T-helper 17 cell (primary cell): ENCODE measurements around the gene FBXO22. TPM values are rescaled to one million over a fixed set of nuclear protein-coding genes. Genes with fewer than 3 reads are reported as not detected.
A peak's percentile ranks its signal among the peaks of the same experiment; 100 is the strongest.
"Not testable (repeated sequence)": the region's sequence is repeated elsewhere in the genome, so short reads cannot be mapped to it uniquely, and the experiment has no call there.

Experiments
- ATAC-seq: fragments of 150-1000 bp; cut with Tn5 transposase; 2 replicates; pipeline ENCODE4 v1.10.0; 2021; ENCODE audit warnings: mild to moderate bottlenecking, moderate library complexity
- DNase-seq, 3 donors: peaks; one replicate each; pipeline versions ENCODE4 v3.0.0 to v3.0.0-alpha.2; 2020 to 2021
- H3K9me3 ChIP-seq: one replicate; pipeline ENCODE4 v1.7.0; 2013; ENCODE audit warnings: low read length, mild to moderate bottlenecking; ENCODE audit not compliant: control insufficient read depth, poor library complexity, severe bottlenecking
- H3K27ac Mint-ChIP-seq: one replicate; pipeline ENCODE4 v1.8.0; 2022; ENCODE audit warnings: mild to moderate bottlenecking, moderate library complexity, mixed read lengths
- H3K27me3 Mint-ChIP-seq: one replicate; pipeline ENCODE4 v1.8.0; 2022; ENCODE audit warnings: mixed read lengths
- H3K36me3 Mint-ChIP-seq: one replicate; pipeline ENCODE4 v1.8.0; 2022; ENCODE audit warnings: low read depth, mixed read lengths
- H3K4me1 Mint-ChIP-seq: one replicate; pipeline ENCODE4 v1.8.0; 2022; ENCODE audit warnings: mild to moderate bottlenecking, mixed read lengths
- H3K4me3 Mint-ChIP-seq: one replicate; pipeline ENCODE4 v1.8.0; 2022; ENCODE audit warnings: mild to moderate bottlenecking, moderate library complexity, mixed read lengths
- total RNA-seq, 4 donors: library from RNA in 2 of 4; stranded (reverse) in 2 of 4; gene quantifications; one replicate each; pipeline ENCODE4 v1.2.3 and lab custom pipeline; 2022 to 2026

FBXO22 gene
- total RNA-seq, 2 donors from 2014 or later = 7.1 to 9.0 TPM

DNA sequence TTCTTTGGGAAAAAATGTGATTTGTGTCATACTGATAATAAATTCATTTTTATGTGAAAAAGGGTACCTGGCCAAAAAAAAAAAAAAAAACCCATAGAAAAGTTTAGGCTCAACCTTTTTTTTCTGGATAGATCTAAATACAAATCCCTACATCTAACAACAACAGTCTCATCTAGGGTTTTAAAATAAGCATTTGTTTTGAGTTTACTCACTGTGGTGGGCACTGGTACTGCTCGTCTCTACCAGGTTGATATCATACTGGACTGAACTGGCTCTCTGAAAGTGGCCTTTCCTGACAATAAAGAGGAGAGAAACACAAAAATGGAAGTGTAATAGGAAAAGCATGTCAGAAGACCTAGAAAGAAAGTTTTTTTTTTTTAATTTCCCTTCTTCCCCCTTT lies 52.0 kb downstream of the FBXO22 start:
- ATAC-seq (no peak), DNase-seq (no peak)
- no peak overlapping the region for H3K4me3 Mint-ChIP-seq
- H3K27me3 Mint-ChIP-seq = peaks cover 58% of the 10 kb centered on the region
- H3K27ac Mint-ChIP-seq = no peak overlapping the region
- H3K4me1 Mint-ChIP-seq = peaks cover 5% of the 10 kb centered on the region
- H3K9me3 ChIP-seq = no peaks in the 10 kb centered on the region
- H3K36me3 Mint-ChIP-seq = no peaks in the 10 kb centered on the region

DNA sequence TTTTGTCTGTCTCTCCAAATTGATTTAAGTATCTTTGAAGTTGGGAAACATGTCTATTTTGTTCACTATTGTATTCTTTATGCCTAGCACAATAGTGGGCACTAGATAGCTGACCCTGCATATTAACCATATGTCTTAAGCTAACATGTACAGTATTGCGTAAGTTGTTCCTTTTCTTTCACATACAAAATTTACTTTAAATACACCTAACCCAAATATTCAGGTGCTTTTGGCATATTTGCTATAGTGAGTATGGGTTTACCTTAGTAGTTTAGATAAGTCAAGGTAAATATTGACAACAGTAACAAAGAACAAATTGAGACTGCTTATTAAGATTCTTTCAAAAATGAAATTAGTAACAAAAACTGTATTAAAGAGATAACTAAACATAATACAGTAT lies 57.7 kb downstream of the FBXO22 start:
- no peaks in the 10 kb centered on the region for H3K9me3 ChIP-seq
- no peak for ATAC-seq
- H3K27me3 Mint-ChIP-seq = peaks cover 25% of the 10 kb centered on the region
- no peaks in the 10 kb centered on the region for H3K4me1 Mint-ChIP-seq
- H3K36me3 Mint-ChIP-seq = no peaks in the 10 kb centered on the region
- H3K27ac Mint-ChIP-seq = no peak overlapping the region
- no peak overlapping the region for H3K4me3 Mint-ChIP-seq
- no peak for DNase-seq

DNA sequence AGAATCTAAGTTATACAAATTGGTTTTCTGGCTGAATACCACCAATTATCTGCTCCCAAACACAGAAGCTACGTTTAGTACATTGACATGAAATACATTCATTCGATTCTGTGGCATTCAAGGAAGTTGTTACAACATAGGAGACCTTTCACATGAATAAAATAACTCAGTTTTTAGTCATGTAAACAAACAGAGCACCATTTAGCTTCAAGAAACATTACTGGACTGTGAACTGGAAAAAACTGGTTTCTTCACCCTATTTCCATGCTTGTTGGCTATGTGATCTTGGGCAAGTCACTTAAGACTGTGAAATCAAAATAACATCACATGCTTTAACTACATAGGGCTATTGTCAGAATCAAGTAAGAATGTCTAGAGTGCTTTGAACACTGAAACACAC lies 62.4 kb downstream of the FBXO22 start:
- Mint-ChIP-seq H3K36me3 (no peaks in the 10 kb centered on the region), H3K4me3 (no peak overlapping the region), H3K27me3 (peaks cover 6% of the 10 kb centered on the region), H3K27ac (no peak overlapping the region), H3K4me1 (no peaks in the 10 kb centered on the region)
- no peaks in the 10 kb centered on the region for H3K9me3 ChIP-seq
- no peak for DNase-seq
- no peak for ATAC-seq

DNA sequence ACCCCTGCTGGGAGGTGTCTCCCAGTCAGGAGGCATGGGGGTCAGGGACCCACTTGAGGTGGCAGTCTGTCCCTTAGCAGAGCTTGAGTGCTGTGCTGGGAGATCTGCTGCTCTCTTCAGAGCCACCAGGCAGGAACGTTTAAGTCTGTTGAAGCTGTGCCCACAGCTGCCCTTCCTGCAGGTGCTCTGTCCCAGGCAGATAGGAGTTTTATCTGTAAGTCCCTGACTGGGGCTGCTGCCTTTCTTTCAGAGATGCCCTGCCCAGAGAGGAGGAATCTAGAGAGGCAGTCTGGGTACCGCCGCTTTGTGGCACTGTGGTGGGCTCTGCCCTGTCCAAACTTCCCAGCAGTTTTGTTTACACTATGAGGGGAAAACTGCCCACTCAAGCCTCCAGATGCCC lies 73.1 kb downstream of the FBXO22 start:
- peaks cover 41% of the 10 kb centered on the region for H3K27me3 Mint-ChIP-seq
- not testable (repeated sequence) for H3K36me3 Mint-ChIP-seq, H3K4me1 Mint-ChIP-seq, ATAC-seq, H3K27ac Mint-ChIP-seq, H3K9me3 ChIP-seq, H3K4me3 Mint-ChIP-seq, DNase-seq

DNA sequence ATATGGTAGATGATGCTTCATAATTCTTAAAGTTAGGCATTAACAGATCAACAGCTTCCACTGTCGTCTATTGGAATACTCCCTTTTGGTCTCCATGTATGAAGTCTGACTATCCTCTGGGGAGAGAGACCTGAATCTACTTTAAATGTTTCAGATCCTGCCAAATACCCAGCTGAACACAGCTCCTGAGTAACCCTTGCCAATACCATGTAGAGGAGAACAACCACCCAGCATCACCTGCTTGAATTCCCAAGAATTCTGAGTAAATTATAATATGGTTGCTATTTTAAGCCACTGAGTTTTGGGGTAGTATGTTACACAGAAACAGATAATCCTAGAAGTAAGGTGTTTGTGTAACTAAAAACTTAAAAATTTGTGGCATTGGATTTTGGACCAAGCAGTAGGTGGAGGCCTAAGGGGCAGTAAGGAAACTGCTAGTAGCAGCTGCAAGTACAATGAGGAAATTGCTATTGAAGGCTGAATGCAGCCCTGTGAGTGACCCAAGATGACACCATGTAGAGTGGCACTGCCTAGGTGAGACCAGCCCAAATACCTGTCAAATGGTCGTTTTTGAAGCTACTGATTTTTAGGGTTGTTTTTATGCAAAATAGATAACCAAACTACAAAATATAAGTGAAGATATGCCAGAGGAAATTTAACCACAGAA lies 77.6 kb downstream of the FBXO22 start:
- ATAC-seq (no peak), DNase-seq (no peak)
- Mint-ChIP-seq H3K4me3 (no peak overlapping the region), H3K27ac (no peak overlapping the region), H3K27me3 (peaks cover 49% of the 10 kb centered on the region), H3K36me3 (peaks cover 5% of the 10 kb centered on the region), H3K4me1 (peaks cover 3% of the 10 kb centered on the region)
- H3K9me3 ChIP-seq = no peaks in the 10 kb centered on the region

DNA sequence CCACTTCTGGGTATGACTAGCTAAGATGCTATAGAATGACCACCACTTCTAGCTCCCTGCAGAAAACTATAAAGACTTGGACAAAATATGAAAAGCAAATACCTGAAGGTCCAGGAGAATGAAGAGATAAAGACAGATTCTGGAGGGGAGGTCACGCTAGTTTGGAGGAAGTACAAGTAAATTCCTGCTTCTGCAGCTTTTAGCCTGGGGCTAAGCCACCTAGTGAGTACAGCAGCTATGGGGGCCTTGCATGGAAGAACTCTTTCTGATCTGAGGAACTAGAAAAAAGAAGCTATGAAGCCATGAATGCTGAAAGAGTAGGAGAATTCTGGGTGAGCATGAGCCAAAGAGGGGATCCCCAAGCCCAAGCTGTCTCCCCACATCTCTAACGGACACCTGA lies 78.8 kb downstream of the FBXO22 start:
- peaks cover 49% of the 10 kb centered on the region for H3K27me3 Mint-ChIP-seq
- H3K36me3 Mint-ChIP-seq = peaks cover 5% of the 10 kb centered on the region
- peaks cover 3% of the 10 kb centered on the region for H3K4me1 Mint-ChIP-seq
- no peak overlapping the region for H3K4me3 Mint-ChIP-seq
- no peaks in the 10 kb centered on the region for H3K9me3 ChIP-seq
- no peak overlapping the region for H3K27ac Mint-ChIP-seq
- no peak for ATAC-seq
- DNase-seq = no peak

DNA sequence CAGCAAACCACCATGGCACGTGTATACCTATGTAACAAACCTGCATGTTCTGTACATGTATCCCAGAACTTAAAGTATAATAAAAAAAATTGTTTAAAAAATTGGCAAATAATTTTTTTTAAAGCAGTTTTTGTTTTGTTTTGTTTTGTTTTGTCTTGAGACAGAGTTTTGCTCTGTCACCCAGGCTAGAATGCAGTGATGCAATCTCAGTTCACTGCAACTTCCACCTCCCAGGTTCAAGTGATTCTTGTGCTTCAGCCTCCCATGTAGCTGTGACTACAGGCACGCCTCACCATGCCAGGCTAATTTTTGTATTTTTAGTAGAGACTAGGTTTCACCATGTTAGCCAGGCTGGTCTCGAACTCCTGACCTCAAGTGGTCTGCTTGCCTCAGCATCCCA lies 81.0 kb downstream of the FBXO22 start:
- not testable (repeated sequence) for H3K4me3 Mint-ChIP-seq, ATAC-seq, H3K4me1 Mint-ChIP-seq, H3K9me3 ChIP-seq, DNase-seq, H3K36me3 Mint-ChIP-seq, H3K27ac Mint-ChIP-seq
- peaks cover 32% of the 10 kb centered on the region for H3K27me3 Mint-ChIP-seq

DNA sequence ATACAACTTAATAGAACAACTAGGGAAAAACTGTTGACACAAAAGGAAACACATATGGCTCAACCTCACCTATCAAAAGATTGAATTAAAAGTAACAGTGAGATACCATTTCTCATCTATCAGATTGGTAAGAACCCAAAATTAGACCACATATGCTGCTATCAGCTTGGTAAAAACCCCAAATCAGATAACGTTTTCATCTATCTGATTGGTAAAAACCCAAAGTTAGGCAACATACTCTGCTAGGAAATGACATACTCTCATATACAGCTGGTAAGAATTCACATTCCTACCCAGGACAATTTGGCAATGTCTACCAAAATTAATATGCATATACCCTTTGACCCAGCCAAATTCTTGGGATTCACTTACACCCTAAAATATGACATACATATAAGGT lies 82.3 kb downstream of the FBXO22 start:
- no peaks in the 10 kb centered on the region for H3K36me3 Mint-ChIP-seq

DNA sequence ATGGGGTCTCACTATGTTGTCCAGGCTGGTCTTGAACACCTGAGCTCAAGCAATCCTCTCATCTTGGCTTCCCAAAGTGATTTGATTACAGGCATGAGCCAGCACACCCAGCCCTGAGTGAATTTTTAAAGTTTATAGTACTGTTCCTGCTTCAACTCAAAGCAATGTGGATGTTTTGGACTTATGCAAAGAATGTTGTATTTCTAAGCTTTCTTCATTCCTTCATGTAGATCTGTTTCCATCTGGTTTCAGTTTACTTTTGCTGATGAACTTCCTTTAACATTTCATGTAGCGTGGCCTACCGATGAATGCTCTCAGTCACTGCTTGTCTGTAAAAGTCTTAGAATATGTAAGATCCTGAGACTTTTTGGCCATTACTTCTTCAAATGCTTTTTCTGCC lies 85.4 kb downstream of the FBXO22 start:
- ATAC-seq = no peak
- peaks cover 3% of the 10 kb centered on the region for H3K4me1 Mint-ChIP-seq

More for the DNA sequence above, 82.3 kb downstream of the FBXO22 start:
- no peak overlapping the region for H3K27ac Mint-ChIP-seq
- no peak for DNase-seq
- ATAC-seq = peak; percentile 46
- H3K9me3 ChIP-seq = no peaks in the 10 kb centered on the region
- H3K4me1 Mint-ChIP-seq = peaks cover 3% of the 10 kb centered on the region
- H3K4me3 Mint-ChIP-seq = no peak overlapping the region
- peaks cover 28% of the 10 kb centered on the region for H3K27me3 Mint-ChIP-seq

DNA sequence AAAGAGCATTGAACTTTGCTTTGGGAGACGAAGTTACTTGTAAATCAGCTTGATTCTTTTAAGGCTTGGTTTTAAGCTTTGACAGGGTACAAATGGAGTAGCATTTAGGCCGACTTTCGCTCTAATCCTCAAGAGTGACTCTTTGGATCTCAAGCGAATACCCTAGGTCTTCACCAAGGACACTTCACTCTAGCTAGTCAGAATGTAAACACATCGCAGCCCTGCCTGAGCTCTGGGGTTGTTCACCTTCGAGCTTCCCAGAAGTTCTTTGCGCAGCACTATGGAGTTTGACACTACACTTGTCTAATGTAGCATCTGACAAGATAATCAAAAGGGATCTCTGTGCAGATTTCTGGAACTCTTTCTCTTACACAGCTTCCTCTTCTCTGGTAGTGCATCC lies 86.2 kb downstream of the FBXO22 start:
- Mint-ChIP-seq H3K27ac (no peak overlapping the region), H3K27me3 (peaks cover 8% of the 10 kb centered on the region), H3K36me3 (no peaks in the 10 kb centered on the region), H3K4me1 (peaks cover 3% of the 10 kb centered on the region), H3K4me3 (no peak overlapping the region)
- DNase-seq (no peak), ATAC-seq (no peak)
- H3K9me3 ChIP-seq = no peaks in the 10 kb centered on the region

More for the DNA sequence above, 85.4 kb downstream of the FBXO22 start:
- Mint-ChIP-seq H3K27ac (peak overlapping the region; percentile 34), H3K4me3 (no peak overlapping the region), H3K36me3 (no peaks in the 10 kb centered on the region), H3K27me3 (peaks cover 6% of the 10 kb centered on the region)
- no peaks in the 10 kb centered on the region for H3K9me3 ChIP-seq
- no peak for DNase-seq

Other genes starting within 250 kb of the FBXO22 start
- under 1 TPM in 1 of 2 donors, not detected in 1; 0.08 TPM for gene CSPG4, start 191.0 kb upstream of the FBXO22 start, total RNA-seq
- gene UBE2Q2, start 60.4 kb upstream of the FBXO22 start, total RNA-seq = 10 to 100 TPM; 40.0 to 40.1 TPM
- not detected for gene NRG4, start 108.5 kb downstream of the FBXO22 start, total RNA-seq
- gene TMEM266, start 156.1 kb downstream of the FBXO22 start, total RNA-seq = not detected